Activated CD8-positive, alpha-beta memory T cell treated with anti-CD3 and anti-CD28 coated beads for 36 hours (primary cell): ENCODE measurements around the gene ADAMTSL1. TPM values are rescaled to one million over a fixed set of nuclear protein-coding genes. Genes with fewer than 3 reads are reported as not detected.

Experiments used
- CTCF ChIA-PET: fragments of 350-600 bp; sonication (Branson Sonifier 250); formaldehyde crosslinking; loops from one replicate; lab custom pipeline; 2021; ENCODE audit warnings: antibody characterized with exemption; lab: Charles Lee
- POLR2A ChIA-PET: fragments of 350-600 bp; sonication (Branson Sonifier 250); formaldehyde crosslinking; loops from one replicate; lab custom pipeline; 2021; ENCODE audit warnings: antibody characterized with exemption; lab: Charles Lee
- total RNA-seq, 2 experiments: library from RNA; stranded (reverse); gene quantifications; one replicate each; pipeline ENCODE4 v1.2.3, GENCODE V29; 2021

ADAMTSL1 gene
- total RNA-seq, 2 experiments from 2014 or later = not detected

GRCh38 chr9:18495065-18495464 lies 21.1 kb downstream of the ADAMTSL1 start:
- POLR2A ChIA-PET = no interaction called here
- CTCF ChIA-PET = no interaction called here

- ChIA-PET CTCF (no interaction called here), POLR2A (no interaction called here)
These were observed 22.5 kb downstream of the ADAMTSL1 start for GRCh38 chr9:18496256-18497000.

GRCh38 chr9:18499062-18499461 lies 25.1 kb downstream of the ADAMTSL1 start:
- ChIA-PET CTCF (no interaction called here), POLR2A (no interaction called here)

- POLR2A ChIA-PET = no interaction called here
- CTCF ChIA-PET = no interaction called here
These were observed 26.0 kb downstream of the ADAMTSL1 start for GRCh38 chr9:18499980-18500379.

- POLR2A ChIA-PET = no interaction called here
- CTCF ChIA-PET = no interaction called here
These were observed 26.5 kb downstream of the ADAMTSL1 start for GRCh38 chr9:18500451-18500850.

- CTCF ChIA-PET = no interaction called here
- POLR2A ChIA-PET = no interaction called here
These were observed 28.0 kb downstream of the ADAMTSL1 start for GRCh38 chr9:18501949-18502348.

GRCh38 chr9:18502546-18502945 lies 28.6 kb downstream of the ADAMTSL1 start:
- CTCF ChIA-PET = no interaction called here
- POLR2A ChIA-PET = no interaction called here

GRCh38 chr9:18504707-18505106 lies 30.8 kb downstream of the ADAMTSL1 start:
- POLR2A ChIA-PET = no interaction called here
- CTCF ChIA-PET = no interaction called here

GRCh38 chr9:18507151-18507550 lies 33.2 kb downstream of the ADAMTSL1 start:
- POLR2A ChIA-PET = no interaction called here
- CTCF ChIA-PET = no interaction called here

- CTCF ChIA-PET = interaction anchor here (0.5 kb wide), 1 partner anchor 582 kb away, joined by 3 read pairs; no protein-coding TSS in a partner anchor
- POLR2A ChIA-PET = no interaction called here
These were observed 42.6 kb downstream of the ADAMTSL1 start for GRCh38 chr9:18516514-18516913.

GRCh38 chr9:18516965-18517364 lies 43.0 kb downstream of the ADAMTSL1 start:
- CTCF ChIA-PET = no interaction called here
- POLR2A ChIA-PET = no interaction called here

GRCh38 chr9:18520416-18521047 lies 46.6 kb downstream of the ADAMTSL1 start:
- POLR2A ChIA-PET = no interaction called here

GRCh38 chr9:18526685-18527084 lies 52.7 kb downstream of the ADAMTSL1 start:
- POLR2A ChIA-PET = no interaction called here

More at GRCh38 chr9:18520416-18521047, 46.6 kb downstream of the ADAMTSL1 start:
- CTCF ChIA-PET = no interaction called here

GRCh38 chr9:18531136-18532065 lies 57.4 kb downstream of the ADAMTSL1 start:
- ChIA-PET CTCF (no interaction called here), POLR2A (no interaction called here)

More at GRCh38 chr9:18526685-18527084, 52.7 kb downstream of the ADAMTSL1 start:
- CTCF ChIA-PET = no interaction called here

GRCh38 chr9:18534611-18535010 lies 60.7 kb downstream of the ADAMTSL1 start:
- ChIA-PET POLR2A (no interaction called here), CTCF (no interaction called here)

GRCh38 chr9:18536554-18536953 lies 62.6 kb downstream of the ADAMTSL1 start:
- POLR2A ChIA-PET = no interaction called here
- CTCF ChIA-PET = interaction anchor here (0.5 kb wide), 1 partner anchor 687 kb away, joined by 5 read pairs; no protein-coding TSS in a partner anchor

GRCh38 chr9:18539203-18539693 lies 65.3 kb downstream of the ADAMTSL1 start:
- POLR2A ChIA-PET = no interaction called here
- CTCF ChIA-PET = no interaction called here

GRCh38 chr9:18542837-18543405 lies 69.0 kb downstream of the ADAMTSL1 start:
- ChIA-PET POLR2A (no interaction called here), CTCF (no interaction called here)

- ChIA-PET POLR2A (no interaction called here), CTCF (no interaction called here)
These were observed 69.6 kb downstream of the ADAMTSL1 start for GRCh38 chr9:18543406-18544192.
